Activated CD4-positive, alpha-beta T cell treated with anti-CD3 and anti-CD28 coated beads for 4 hours (primary cell): Measurements from ENCODE around the gene ZBTB9.
"Not testable (repeated sequence)": the region's sequence is repeated elsewhere in the genome, so short reads cannot be mapped to it uniquely, and the experiment has no call there.

Source experiments
- DNase-seq, 2 donors: peaks; one replicate each; pipeline ENCODE4 v3.0.0-alpha.2; 2020

ZBTB9 gene

DNA sequence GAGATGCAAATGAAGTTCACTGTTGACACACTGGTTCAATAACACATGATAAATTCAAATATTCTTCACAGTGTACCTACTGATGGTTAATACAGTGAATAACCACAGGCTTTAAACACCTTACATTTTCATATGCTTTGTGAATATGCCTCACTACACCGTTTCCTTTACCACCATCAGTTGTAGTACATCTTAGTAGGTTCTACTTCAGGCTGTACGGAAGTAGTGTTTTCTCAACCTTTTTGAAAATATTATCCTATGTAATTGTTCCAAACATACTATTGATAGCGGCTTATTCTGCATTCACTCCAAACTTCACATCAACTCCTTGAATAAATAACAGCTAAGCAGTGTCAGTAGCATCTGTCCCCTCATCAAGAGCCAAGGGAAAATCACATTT is 15.3 kb downstream of the ZBTB9 start:
- DNase-seq = no peak

DNA sequence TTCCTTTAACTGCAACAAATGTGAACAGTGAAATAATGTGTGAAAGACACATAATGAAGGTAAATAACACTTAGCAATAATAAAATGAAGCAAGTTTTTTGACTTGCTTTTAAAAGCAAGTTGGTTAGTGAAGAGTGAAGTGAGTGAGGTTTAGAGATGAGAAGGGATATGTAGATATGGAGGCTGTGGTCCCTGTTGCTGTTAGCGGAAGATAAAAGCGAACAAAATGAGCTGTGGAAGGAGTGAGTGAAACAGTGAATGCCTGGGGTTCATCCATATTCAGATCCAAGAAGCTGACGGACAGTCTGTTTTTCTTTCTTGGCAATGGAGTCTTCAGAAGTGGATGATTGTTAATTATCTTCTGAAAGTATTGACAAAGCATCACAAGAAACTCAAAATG is 23.5 kb downstream of the ZBTB9 start:
- DNase-seq = no peak

DNA sequence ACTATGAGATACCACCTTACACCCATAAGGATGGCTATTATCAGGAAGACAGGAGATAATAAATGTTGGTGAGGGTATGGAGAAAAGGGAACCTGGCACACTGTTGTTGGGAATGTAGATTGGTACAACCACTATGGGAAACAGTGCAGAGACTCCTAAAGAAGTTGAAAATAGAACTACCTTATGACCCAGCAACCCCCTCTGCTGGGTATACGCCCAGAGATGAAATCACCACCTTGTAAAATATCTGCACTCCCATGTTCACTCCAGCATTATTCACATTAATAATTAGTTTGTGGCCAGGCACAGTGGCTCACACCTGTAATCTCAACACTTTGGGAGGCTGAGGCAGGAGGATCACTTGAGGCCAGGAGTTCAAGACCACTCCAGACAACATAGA is 26.8 kb downstream of the ZBTB9 start:
- peak; percentile 4 to 7 for DNase-seq

DNA sequence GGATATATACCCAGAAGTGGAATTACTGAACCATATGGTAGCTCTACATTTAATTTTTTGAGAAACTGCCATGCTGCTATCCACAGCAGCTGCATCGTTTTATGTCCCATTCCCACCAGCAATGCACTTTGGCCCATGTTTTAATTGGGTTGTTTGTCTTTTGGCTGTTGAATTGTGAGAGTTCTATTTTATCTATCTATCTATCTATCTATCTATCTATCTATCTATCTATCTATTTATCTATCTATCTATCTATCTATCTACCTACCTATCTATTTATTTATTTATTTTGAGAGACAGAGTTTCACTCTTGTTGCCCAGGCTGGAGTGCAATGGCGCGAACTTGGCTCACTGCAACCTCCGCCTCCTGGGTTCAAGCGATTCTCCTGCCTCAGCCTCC is 28.2 kb downstream of the ZBTB9 start:
- DNase-seq = not testable (repeated sequence)

DNA sequence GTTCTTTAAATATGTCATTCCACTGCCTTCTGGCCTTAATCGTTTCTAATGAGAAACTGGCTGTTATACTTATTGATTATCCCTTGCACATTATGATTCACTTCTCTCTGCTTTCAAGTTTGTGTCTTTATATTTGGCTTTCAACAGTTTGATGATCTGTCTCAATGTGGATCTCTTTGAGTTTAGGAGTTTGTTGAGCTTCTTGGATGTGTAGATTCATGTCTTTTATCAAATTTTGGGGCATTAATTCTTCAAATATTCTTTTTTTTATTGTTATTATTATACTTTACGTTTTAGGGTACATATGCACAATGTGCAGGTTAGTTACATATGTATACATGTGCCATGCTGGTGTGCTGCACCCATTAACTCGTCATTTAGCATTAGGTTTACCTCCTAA is 29.3 kb downstream of the ZBTB9 start:
- no peak for DNase-seq

DNA sequence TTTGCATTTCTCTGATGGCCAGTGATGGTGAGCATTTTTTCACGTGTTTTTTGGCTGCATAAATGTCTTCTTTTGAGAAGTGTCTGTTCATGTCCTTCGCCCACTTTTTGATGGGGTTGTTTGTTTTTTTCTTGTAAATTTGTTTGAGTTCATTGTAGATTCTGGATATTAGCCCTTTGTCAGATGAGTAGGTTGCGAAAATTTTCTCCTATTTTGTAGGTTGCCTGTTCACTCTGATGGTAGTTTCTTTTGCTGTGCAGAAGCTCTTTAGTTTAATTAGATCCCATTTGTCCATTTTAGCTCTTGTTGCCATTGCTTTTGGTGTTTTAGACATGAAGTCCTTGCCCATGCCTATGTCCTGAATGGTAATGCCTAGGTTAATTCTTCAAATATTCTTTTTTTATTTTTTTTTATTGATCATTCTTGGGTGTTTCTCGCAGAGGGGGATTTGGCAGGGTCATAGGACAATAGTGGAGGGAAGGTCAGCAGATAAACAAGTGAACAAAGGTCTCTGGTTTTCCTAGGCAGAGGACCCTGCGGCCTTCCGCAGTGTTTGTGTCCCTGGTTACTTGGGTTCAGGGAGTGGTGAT is 30.4 kb downstream of the ZBTB9 start:
- not testable (repeated sequence) for DNase-seq

DNA sequence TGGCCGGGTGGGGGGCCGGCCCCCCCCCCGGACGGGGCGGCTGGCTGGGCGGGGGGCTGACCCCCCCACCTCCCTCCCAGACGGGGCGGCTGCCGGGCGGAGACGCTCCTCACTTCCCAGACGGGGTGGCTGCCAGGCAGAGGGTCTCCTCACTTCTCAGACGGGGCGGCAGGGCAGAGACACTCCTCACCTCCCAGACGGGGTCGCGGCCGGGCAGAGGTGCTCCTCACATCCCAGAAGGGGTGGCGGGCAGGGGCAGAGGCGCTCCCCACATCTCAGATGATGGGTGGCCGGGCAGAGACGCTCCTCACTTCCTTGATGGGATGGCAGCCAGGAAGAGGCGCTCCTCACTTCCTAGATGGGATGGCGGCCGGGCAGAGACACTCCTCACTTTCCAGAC is 31.3 kb downstream of the ZBTB9 start:
- not testable (repeated sequence) for DNase-seq

DNA sequence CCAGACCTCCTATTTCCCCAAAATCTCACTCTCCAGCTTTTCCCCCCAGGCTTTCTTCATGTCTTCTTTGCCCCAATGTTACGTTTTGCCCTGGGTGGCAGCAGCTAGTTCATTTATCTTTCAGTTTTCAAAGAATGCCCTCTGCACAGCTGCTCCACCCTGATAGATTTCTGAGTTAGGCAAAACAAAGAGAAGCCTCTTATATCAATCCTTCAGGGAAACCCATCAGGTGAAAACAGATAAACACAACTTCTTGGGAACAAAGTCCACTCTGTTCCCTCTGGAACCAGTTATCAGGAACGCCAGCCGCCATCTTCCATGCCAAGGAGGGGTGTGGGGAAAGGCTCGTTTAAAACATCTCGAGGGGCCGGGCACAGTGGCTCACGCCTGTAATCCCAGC is 34.0 kb downstream of the ZBTB9 start:
- no peak for DNase-seq

DNA sequence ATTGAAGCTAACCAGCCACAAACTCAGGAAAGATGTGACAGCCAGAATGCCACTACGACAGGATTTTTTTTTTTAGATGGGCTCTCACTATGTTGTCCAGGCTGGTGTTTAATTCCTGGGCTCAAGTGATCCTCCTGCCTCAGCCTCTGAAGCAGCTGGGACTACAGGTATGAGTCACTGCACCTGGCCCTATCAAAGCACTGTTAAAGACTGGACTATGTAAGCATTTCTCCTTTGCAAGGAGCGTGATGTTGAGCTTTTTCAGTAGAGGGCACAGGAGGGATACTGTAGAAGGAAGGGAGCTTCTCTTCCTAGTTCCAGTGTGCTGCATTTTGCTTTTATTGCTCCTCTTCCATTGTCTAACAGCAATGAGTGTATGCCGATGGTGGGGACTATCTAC is 35.8 kb downstream of the ZBTB9 start:
- no peak for DNase-seq

DNA sequence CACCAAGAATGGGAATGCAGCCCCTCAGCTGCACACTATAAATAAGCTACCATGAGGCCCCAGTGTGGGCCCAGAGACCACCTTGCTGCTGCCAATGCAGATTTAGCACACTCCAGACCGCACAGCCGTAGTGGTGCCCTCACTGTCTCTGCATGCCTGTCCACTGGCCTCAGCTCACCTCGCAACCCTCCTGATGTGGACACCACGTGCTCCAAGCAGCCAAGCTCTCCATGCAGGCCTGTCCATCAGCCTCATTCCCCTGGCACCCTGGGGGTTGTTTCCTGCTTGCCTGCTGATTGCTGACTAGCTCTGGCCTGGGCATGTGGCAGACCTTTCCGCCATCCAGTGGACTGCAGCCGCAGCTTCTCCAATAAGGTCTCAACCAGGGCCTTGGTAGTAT is 36.2 kb downstream of the ZBTB9 start:
- DNase-seq = no peak

DNA sequence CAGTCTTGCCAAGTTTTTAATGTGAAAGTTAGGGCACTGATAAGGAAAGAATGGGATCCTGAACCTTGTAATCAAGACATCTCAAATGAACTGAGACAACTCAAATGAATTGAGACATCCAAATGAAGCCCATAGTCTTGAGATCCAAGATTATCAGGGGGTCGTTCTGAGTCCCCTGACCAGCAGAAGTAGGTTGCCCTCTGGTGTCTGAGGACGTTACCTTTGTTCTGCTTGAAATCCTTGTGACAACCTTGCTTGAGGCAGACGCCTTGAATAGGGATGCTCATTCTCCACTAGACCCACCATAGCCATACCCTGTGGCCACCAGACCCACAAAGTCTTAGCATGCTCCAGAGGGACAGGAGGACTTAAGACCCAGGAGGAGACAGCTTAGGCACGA is 37.7 kb downstream of the ZBTB9 start:
- DNase-seq = no peak

DNA sequence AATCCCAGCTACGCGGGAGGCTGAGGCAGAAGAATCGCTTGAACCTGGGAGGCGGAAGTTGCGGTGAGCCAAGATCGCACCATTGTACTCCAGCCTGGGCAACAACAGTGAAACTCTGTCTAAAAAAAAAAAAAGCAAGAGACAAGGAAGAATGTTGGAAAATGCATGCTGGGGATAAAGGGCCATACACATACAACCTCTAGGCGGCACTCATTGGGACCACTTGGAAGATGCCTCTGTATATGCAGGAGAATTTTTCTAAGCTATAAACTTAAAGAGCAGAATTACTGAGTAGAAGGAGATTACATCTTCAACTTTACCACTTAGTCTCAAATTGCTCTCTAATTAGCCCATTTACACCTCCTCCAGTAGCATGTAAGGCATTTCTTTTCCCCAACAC is 42.8 kb downstream of the ZBTB9 start:
- no peak for DNase-seq

DNA sequence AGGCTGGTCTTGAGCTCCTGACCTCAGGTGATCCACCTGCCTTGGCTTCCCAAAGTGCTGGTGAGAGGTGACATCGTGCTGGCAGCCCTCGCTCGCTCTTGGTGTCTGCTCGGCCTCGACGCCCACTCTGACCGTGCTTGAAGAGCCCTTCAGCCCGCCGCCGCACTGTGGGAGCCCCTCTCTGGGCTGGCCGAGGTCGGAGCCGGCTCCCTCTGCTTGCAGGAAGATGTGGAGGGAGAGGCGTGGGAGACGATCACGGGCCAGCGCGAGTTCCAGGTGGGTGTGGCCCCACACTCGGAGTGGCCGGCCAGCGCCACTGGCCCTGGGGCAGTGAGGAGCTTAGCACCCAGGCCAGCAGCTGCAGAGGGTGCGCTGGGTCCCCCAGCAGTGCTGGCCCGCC is 48.1 kb downstream of the ZBTB9 start:
- DNase-seq = no peak

DNA sequence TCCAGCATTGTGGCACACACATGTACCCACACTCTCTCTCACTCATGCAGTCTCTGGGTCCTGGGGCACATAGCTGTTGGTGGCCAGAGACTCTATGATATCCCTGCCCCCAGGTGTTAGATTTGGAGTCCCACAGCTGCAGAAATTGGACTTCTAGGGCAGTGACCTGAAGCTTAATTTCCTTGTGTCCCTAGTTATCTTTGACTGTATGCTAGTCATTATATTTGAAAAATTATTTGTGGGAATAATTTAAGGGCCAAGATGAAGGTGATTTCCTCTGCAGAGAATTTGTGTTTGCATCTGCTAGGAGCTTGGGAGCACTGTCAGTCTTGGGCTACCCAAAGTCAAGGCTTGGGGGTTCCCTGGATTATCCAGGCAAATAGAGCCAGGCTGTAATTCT is 50.1 kb downstream of the ZBTB9 start:
- DNase-seq = no peak

DNA sequence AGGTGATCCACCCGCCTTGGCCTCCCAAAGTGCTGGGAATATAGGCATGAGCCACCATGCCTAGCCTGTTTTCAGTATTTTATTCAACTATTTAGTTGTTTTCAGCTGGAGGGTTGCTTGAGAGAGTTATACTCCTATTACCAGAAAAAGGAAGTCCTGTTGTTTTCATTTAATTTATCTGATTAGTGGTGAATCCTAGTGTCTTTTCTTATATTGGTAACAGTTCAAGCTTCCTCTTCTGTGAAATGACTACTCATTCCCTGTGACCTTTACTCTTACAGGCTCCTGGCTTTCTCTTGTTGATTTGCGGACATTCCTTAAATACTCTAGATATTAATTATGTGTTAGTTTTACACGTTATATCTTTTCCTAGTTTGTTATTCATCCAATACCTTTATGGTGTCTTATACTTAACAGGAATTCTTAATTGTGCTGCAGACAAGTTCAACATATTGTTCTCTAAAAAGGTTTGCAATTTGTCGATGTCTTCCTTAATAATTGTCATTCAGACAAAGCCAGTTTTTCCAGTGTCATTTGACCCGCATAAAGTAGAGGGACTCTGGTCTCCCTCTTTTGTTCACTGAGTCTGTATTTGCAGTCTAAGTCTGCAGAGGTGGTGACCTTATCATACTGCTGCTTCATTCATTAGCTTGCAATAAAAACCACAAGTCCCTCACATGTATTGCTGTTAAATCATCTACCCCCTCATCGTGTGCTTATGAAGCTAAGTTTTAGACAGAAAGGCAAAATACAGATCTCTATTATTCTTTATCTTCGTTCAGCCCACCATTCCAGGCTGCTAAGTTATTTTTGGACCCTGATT is 51.4 kb downstream of the ZBTB9 start:
- no peak for DNase-seq
